Activated CD4-positive, CD25-positive, alpha-beta regulatory T cell treated with anti-CD3 and anti-CD28 coated beads, Interleukin-2, amount 50 U/mL, for 72 hours (primary cell): Measurements from ENCODE around the gene FCHO2.
"Not testable (repeated sequence)": the region's sequence is repeated elsewhere in the genome, so short reads cannot be mapped to it uniquely, and the experiment has no call there.

Experiments
- DNase-seq: peaks from one replicate; pipeline ENCODE4 v3.0.0; 2021

The FCHO2 gene, protein sequence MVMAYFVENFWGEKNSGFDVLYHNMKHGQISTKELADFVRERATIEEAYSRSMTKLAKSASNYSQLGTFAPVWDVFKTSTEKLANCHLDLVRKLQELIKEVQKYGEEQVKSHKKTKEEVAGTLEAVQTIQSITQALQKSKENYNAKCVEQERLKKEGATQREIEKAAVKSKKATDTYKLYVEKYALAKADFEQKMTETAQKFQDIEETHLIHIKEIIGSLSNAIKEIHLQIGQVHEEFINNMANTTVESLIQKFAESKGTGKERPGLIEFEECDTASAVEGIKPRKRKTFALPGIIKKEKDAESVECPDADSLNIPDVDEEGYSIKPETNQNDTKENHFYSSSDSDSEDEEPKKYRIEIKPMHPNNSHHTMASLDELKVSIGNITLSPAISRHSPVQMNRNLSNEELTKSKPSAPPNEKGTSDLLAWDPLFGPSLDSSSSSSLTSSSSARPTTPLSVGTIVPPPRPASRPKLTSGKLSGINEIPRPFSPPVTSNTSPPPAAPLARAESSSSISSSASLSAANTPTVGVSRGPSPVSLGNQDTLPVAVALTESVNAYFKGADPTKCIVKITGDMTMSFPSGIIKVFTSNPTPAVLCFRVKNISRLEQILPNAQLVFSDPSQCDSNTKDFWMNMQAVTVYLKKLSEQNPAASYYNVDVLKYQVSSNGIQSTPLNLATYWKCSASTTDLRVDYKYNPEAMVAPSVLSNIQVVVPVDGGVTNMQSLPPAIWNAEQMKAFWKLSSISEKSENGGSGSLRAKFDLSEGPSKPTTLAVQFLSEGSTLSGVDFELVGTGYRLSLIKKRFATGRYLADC

DNA sequence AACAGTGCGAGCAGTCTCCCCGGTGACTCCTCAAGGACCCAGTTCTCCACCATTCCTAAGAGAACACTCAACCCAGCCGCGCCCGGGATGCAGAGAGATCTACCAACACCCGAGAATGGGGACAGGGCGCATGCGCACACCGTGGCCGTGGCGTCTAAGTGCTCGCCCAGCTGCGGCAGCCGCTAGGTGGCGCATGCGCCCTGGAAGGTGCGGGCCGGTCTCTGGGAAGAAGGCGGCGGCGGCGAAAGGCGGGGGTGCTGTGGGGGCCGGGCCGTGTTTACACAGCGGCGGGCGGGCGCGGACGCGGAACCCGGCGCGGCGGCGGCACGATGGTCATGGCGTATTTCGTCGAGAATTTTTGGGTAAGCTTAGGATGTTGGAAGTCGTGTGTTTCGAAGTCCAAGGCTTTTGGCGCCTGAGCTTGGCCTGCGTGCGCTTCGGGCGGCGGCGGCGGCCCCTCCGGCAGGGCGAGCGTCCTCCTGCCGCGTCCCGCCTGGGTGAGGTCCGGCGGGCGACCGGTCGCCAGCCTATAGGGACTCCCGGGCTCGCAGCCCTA is at the start of gene FCHO2:
TSS of gene FCHO2 (plus strand) at position 274 of the 556 bp plus-strand sequence. CDS start at position 330, 56 bp downstream.
- peak; percentile 99 for DNase-seq

DNA sequence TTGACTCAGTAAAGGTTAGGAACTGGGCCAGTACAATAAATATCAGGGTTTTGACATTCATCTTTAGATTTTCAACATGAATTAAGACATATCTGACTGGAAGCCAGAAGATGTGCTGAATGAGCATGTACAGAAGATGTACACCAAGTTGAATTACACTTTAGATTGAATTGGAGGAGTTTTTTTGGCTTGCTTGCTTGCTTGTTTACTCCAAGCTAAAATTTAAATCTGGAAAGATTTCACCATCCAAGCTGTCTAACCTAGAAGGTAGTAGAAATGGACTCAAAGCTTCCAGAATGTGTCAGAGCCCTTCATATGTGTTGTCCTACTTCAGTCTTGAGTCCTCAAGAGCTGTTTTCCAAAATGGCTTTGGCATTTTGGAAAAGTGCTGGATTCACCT is 49.0 kb upstream of the FCHO2 start:
- no peak for DNase-seq

DNA sequence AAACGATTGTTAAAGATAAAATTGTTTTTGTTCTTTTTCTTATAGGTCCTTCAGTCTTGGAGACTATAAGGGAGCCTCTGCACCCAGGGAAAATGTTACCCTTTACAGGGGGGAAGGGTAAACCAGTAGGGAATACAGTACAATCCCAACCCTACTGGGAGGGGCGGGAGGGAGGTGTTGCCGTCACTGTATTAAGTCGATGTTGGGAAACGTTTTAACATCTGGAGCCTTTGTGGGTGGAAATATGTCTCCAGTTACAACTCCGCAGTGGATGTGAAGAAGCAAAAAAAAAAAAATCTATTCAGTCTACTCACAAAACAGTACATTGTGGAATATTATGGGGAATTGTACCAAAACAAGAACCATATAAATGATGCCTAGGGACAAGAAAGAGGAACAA is 47.2 kb upstream of the FCHO2 start:
- no peak for DNase-seq

DNA sequence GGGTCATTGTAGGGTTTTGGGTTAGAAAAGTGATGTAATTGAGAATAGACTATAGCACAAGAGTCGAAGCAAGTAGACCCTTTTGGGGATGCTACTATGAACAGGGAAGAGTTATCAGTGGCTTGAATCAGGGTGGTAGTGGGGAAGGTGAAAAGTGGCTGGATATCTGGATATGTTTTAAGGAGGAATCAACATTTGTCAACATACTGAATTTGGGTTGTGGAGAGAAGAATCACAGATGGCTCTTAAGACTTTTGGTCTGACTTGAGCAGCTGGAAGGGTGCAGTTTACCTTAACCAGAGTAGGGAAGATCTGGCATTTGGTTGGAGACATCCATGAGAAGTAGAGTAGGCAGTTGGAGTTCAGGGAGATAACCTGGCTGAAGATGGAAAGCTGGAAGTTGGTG is 38.5 kb upstream of the FCHO2 start:
- DNase-seq = no peak

DNA sequence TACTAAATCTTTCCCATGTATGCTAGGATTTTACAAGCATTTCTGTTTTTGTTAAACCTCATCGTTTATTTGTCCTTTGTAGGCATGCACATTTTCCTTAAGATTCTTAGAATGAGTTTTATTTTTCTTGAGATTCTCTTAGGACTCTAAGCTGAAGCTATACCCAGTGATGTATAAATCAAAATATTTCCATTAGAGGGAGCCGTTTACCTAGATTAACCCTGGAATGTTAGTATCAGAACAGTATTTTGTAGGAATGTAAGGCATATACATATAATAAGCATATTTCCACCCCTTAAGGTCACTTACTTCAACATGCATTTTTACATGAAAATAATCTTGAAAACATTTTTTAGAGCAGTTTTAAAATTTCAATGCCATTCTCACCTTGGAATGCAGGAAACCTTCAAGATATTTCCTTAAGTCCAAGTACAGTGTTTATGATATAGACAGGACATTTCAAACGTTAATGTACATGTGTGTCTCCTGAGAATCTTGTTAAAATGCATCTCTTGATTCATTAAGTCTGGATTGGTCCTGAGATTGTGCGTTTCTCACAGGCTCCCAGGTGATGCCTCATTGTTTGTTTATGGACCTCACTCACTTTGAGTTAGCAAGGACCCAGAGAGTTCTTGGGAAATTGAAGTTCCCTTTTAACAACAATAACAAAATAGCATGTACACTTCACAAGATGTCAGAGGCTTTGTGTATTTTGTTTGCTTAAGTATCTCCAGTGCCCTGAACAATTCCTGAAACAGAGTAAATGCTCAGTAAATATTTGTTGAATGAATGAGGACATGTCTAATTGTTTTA is 34.9 kb upstream of the FCHO2 start:
- no peak for DNase-seq

DNA sequence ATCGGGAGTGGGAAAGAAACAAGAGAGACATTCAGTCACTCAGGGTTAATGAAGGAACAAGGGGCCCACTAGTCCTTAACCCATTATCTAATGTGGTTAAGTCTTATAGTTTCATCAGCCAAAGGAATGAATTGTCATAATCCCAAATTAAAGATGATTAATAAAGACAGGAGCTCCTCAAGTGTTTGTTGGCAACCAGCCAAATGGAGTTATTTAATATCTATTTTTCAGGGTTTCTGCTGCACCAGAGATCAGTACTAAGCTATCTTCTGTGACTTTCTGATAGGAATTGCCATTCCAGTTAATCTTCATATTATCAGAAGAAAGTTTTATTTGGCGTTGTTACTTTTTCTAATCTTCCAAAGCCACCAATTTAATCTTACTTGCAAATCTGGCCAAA is 34.0 kb upstream of the FCHO2 start:
- DNase-seq = no peak

DNA sequence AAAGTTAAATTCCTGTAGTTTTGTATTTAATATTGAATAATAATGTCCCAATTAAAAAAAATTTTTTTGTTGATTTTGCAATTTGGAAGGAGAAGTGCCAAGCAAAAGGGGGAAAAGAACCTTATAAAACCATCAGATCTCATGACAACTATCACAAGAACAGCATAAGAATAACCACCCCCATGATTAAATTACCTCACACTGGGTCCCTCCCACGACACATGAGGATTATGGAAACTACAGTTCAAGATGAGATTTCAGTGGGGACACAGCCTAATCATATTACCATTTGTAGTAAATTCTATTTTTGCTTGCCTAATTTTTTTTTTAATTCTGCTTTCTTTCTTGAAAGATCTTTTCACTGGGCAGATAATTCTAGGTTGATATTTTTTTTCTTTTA is 33.4 kb upstream of the FCHO2 start:
- DNase-seq = no peak

DNA sequence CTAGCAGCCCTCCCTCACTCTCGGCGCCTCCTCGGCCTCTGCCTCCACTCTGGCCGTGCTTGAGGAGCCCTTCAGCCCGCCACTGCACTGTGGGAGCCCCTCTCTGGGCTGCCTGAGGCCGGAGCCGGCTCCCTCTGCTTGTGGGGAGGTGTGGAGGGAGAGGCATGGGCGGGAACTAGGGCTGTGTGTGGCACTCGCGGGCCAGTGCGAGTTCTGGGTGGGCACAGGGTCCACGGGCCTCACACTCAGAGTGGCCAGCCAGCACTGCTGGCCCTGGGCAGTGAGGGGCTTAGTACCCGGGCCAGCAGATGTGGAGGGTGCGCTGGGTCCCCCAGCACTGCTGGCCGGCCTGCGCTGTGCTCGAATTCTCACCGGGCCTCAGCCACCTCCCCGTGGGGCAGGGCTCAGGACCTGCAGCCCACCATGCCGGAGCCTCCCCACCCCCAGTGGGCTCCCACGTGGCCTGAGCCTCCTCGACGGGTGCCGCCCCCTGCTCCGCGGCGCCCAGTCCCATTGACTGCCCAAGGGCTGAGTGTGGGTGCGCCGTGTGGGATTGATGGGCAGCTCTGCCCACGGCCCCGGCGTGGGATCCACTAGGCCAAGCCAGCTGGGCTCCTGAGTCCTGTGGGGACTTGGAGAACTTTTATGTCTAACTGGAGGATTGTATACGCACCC is 30.4 kb upstream of the FCHO2 start:
- DNase-seq = no peak

DNA sequence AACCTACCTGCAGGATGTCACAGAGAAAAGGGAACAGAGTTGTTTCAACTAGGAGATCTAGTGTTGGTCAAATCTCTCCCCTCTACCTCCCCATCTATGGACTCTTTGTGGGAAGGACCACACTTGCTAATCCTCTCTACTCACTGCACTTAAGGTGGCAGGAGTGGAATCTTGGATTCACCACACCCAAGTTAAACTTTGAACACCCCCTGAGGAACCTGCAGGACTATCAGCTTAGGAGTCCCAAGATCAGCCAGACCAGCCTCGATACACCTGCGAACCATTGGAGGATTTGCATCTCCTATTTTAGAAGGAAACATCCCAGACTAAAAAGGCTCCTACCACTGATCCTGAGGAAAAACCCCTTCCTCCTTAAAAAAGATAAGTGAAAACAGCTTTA is 23.2 kb upstream of the FCHO2 start:
- not testable (repeated sequence) for DNase-seq

DNA sequence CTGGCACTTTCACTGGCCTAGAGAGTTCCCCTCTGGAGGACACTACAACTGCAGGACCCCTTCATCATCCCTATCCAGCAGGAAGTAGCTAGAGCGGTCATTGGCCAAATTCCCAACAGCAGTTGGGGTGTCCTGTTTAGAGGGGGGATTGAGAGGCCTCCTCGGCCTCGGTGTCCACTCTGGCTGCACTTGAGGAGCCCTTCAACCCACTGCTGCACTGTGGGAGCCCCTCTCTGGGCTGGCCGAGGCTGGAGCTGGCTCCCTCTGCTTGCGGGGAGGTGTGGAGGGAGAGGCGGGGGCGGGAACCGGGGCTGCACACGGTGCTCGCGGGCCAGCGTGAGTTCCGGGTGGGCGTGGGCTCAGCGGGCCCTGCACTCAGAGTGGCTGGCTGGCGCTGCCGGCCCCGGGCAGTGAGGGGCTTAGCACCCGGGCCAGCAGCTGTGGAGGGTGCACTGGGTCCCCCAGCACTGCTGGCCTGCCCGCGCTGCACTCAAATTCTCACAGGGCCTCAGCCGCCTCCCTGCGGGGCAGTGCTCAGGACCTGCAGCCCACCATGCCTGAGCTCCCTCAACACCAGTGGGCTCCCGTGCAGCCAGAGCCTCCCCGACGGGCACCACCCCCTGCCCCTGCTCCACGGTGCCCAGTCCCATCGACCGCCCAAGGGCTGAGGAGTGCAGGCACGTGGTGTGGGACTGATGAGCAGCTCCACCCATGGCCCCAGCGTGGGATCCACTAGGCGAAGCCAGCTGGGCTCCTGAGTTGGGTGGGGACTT is 20.7 kb upstream of the FCHO2 start:
- DNase-seq = not testable (repeated sequence)

DNA sequence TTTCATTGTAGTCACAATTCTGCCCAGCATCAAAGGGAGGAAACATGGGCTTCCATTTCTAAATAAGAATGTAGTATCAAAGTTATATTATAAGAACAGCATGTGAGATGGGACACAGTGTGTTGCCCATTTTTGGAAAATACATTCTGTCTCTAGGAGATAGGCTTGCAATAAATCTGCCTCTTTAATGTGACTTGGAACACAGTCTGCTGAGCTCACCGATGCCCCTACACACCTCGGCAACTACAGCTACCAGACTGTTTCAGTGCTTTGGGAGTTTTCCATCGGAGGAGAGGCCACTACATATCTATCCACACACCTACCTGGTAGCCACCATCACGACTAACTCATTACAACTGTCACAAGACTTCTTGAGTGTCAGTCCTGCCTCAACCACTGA is 18.9 kb upstream of the FCHO2 start:
- no peak for DNase-seq

DNA sequence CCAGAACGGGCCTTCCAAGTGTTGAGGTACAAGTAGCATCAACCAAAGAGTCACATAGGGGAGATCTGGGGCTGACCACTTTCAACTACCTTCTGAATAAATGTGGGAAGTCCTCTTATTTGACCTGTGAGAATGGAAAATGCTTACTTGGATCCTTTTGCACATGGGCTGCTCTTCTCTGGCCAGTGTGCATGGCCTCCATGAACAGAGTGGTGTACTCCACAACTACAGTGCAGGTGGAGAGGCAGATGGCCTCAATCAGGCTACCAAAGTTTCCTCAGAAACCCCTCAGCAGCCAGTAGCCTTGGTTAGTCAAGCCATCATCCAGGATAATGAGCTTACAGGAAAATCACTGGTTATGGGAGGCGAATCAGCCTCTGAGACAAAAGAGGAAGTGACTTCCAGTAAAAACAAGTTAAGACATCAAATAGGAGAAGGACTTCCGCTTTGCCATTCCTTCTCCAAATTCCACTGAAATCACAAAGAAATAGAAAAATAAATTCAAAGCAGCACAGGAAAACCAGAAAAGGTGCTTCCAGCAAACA is 18.3 kb upstream of the FCHO2 start:
- no peak for DNase-seq

DNA sequence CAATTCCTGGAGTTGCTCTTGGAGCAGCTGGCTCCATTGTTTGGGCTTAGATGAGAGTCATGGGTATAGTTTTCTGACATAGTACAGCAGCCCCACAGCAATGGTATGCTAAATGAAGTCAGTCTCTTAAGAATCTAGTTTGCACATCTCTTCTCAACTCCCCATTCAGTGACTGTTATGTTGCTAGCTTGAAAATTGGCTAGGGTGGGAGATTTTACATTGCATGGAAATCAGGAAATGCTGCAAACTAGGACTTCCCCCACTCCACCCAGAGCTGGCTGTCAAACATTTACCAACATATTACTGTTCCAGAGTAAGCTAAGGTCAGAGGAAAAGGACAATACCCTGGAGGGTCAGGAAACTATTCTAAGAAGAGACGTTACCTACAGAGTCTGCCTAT is 17.6 kb upstream of the FCHO2 start:
- no peak for DNase-seq

DNA sequence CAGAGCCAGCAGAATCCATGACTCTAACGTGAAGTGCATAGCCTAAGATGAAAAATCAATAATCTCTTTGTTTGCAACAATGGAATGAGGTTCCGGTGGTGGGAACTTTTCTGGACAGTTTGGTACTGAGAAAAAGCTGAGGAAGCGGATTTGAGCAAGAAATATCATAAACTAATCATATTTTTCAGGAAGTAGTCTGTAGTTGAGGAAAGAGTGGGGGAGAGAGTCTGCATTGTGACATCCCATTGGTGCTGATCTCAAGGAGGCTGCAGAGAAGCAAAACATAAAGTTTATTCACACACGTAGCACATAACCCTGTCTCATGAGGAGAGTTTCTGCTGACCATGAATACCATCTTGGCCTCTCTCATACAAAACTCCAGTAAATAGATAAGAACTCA is 15.8 kb upstream of the FCHO2 start:
- no peak for DNase-seq

DNA sequence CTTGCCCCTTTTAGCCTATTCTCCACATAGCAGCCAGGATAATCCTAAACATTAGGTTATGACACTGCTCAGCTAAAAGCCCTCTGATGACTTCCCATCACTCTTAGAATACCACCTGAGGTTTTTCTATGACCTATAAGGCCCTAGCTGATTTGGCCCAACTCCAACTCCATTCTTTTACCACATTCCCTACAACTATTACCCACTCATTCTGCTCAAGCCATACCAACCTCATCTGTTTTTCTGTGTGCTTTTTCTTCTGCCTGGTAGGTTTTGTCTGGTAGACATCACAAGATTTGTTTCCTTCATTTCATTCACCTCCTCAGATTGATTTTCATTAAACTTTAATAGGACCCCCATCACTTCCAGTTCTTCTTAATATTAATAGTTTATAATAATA is 12.5 kb upstream of the FCHO2 start:
- no peak for DNase-seq

DNA sequence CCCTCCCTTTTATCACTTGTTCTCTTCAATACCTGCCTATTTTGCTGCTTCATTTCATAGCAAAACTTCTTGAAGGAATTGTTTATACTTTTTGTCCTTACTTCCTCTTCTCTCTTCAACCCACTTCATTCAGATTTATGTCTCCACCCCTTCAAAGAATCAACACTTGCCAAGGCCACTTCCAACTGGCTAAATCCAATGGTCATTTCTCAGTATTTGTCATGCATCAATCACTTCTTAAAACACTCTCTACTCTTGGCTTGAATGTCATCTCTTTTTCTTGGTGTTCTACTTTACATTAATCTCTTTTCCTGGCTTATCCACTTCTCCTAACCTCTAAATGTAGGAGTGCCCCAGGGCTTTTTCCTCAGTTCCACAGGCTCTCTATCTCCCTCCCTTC is 8.3 kb upstream of the FCHO2 start:
- no peak for DNase-seq

DNA sequence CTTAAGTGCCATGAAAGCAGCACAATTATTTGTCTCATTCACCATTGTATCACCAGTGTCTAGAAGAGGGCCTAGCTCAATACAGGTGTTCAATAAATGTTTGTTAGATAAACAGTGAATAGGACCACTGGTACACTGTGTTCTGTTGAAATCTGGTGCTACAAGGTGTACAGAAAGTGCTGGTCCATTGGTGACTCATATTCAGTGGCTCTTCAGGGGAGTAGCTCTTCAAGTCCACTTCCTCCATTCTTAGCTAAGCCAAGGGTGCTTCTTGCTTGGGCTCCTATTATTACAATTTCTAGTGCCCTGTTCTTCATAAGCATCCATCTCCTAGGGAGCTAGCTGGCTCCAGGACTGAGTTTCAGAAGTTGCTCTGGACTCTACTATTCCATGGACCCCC is 6.4 kb upstream of the FCHO2 start:
- DNase-seq = no peak

DNA sequence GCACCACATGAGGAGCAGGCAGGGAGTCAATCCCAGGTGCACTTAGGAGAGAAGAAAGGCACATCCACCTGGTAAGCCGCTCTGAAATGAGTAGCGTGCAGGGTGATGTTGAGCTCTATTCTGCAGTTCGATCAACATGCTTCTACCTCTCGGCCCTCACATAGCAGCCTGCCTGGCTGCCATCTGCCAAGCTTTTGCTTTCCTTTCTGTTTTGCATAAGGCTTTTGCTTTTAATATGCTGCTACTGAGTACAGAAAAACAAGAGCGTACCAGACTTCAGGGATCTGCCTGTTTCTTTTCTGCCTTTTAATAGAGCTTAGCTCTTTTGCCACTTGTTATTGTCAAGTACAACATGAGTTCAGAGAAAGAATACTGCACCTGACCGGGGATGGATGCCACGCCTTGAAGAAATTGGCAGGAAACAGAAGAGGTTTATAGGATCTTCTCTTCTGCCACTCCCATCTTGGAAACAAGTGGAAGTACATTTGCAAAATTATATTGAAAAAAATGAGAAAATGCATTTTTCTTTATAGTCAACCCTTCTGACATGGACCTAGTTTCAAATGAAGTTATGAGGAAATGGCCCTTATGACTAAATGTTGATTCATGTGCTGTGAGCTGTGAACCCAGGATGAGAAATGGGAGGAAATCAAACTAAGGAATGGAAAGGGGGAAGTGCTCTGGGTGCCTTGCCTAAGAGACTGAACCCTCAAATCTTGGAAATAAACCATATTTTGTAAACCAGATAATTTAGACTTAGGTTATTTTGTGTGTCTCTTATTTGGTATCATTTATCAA is 4.0 kb upstream of the FCHO2 start:
- DNase-seq = no peak

DNA sequence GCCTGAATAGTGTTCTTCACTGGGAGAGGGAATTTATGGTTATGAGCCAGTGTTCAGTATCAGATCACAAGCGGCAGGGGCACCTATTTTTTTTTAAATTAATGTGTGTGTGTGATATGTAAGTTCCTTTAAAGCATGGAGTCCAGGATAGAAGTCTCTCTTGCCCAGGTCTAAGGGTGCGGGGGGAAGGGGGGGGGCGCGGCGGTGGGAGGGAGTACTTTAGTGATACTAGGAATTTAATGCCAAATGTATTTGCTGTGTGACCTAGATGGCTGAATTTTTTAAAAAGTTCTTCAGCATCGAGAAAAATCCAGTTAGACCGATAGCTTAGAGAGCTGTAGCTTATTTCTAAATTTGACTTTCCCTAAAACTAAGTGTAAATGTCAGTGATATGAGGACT is 1.5 kb upstream of the FCHO2 start:
- DNase-seq = no peak

DNA sequence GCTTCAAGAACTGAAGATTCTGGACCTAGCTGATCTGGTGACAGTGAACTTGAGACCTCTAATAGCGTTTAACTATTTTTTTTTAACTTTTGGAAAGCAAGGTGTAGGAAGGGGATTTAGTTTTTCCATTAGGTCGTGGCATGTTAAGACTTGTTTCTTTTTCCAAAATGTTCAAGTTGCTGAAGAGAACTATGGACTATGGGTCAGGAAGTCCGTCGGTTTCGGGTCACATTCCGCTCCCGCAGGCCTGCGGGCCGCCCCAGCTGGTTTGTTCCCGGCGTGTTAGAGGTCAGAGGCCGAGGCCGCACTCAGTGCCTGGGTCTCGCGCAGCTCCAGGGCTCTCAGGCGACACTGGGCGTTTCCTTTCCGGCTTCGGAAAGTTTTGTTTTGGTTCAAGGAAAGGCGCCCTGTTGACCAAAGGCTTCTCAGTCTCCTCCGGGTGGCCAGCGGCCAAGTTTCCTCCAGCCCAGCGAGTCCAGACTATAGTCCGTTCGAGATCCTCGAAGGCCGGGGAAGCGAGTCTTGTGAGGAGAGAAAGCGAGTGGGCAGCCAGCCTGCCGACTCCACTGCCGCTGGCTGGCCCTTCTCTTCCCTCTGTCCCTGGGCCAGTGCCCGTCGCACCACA is 586 bp upstream of the FCHO2 start:
- DNase-seq = no peak
